Hepatocyte (in vitro differentiated cells): ENCODE data around the gene NTMT2.
"Not testable (repeated sequence)": the region's sequence is repeated elsewhere in the genome, so short reads cannot be mapped to it uniquely, and the experiment has no call there.

ENCODE experiments used
- CTCF ChIP-seq: fragments of 200-600 bp; sonication (generic); IDR thresholded peaks from 2 replicates; pipeline ENCODE4 v1.5.1; 2016; ENCODE audit warnings: antibody characterized with exemption, mild to moderate bottlenecking; ENCODE audit not compliant: poor library complexity
- EZH2 ChIP-seq: fragments of 200-600 bp; sonication (generic); IDR thresholded peaks from 2 replicates; pipeline ENCODE4 v1.6.1; 2016; ENCODE audit warnings: antibody characterized with exemption, mild to moderate bottlenecking, borderline replicate concordance

GRCh38 chr1:170170513-170170912 is 24.8 kb downstream of the NTMT2 start:
- not testable (repeated sequence) for TF ChIP-seq CTCF, EZH2
